Astrocyte (in vitro differentiated cells and primary cell): ENCODE results near the gene MIER1. TPM values are rescaled to one million over a fixed set of nuclear protein-coding genes. Genes with fewer than 3 reads are reported as not detected.

Experiments used
- DNase-seq: peaks from one replicate; pipeline ENCODE4 v3.0.0-alpha.2; 2010; ENCODE audit warnings: low read depth
- FAIRE-seq: peaks from 2 replicates; lab custom pipeline; 2011; peaks lifted over from hg19 to GRCh38; lab: Jason Lieb, UNC
- H2AFZ ChIP-seq: 2 replicates; pipeline ENCODE4 v1.6.0; 2012; ENCODE audit warnings: low read depth, low read length, inconsistent platforms
- H3K27ac ChIP-seq: 2 replicates; pipeline ENCODE4 v1.5.1; 2011; ENCODE audit warnings: low read depth, low read length, inconsistent platforms
- H3K27me3 ChIP-seq: 2 replicates; pipeline ENCODE4 v1.6.0; 2011; ENCODE audit warnings: low read length, inconsistent platforms; ENCODE audit not compliant: insufficient read depth
- H3K36me3 ChIP-seq: 2 replicates; pipeline ENCODE4 v1.5.1; 2011; ENCODE audit warnings: low read length, inconsistent platforms; ENCODE audit not compliant: insufficient read depth
- H3K4me1 ChIP-seq: 2 replicates; pipeline ENCODE4 v1.5.1; 2011; ENCODE audit warnings: low read length, inconsistent platforms; ENCODE audit not compliant: insufficient read depth
- H3K4me2 ChIP-seq: 2 replicates; pipeline ENCODE4 v1.6.0; 2012; ENCODE audit warnings: low read length, inconsistent platforms
- H3K4me3 ChIP-seq: 2 replicates; pipeline ENCODE4 v1.5.1; 2011; ENCODE audit warnings: low read depth, mild to moderate bottlenecking, low read length, inconsistent platforms; ENCODE audit not compliant: insufficient read depth
- H3K79me2 ChIP-seq: 2 replicates; pipeline ENCODE4 v1.6.0; 2012; ENCODE audit warnings: mild to moderate bottlenecking, low read length, inconsistent platforms; ENCODE audit not compliant: insufficient read depth
- H3K9ac ChIP-seq: 2 replicates; pipeline ENCODE4 v1.6.0; 2012; ENCODE audit warnings: mild to moderate bottlenecking, low read length, inconsistent platforms
- H3K9me3 ChIP-seq: 2 replicates; pipeline ENCODE4 v1.5.1; 2012; ENCODE audit warnings: low read depth, mild to moderate bottlenecking, low read length, inconsistent platforms; ENCODE audit not compliant: insufficient read depth
- H4K20me1 ChIP-seq: 2 replicates; pipeline ENCODE4 v1.6.0; 2012; ENCODE audit warnings: low read length, inconsistent platforms; ENCODE audit not compliant: insufficient read depth
- H3K27ac Mint-ChIP-seq: one replicate; pipeline ENCODE4 v1.8.0; 2021; ENCODE audit warnings: mild to moderate bottlenecking, mixed read lengths; ENCODE audit not compliant: unreplicated experiment
- H3K27me3 Mint-ChIP-seq: one replicate; pipeline ENCODE4 v1.8.0; 2021; ENCODE audit warnings: low read depth, mixed read lengths; ENCODE audit not compliant: unreplicated experiment
- H3K36me3 Mint-ChIP-seq: one replicate; pipeline ENCODE4 v1.8.0; 2021; ENCODE audit warnings: low read depth, mixed read lengths; ENCODE audit not compliant: unreplicated experiment
- H3K4me1 Mint-ChIP-seq: one replicate; pipeline ENCODE4 v1.8.0; 2021; ENCODE audit warnings: low read depth, mixed read lengths; ENCODE audit not compliant: unreplicated experiment
- H3K4me3 Mint-ChIP-seq: one replicate; pipeline ENCODE4 v1.8.0; 2021; ENCODE audit warnings: mild to moderate bottlenecking, moderate library complexity, mixed read lengths; ENCODE audit not compliant: unreplicated experiment
- H3K9me3 Mint-ChIP-seq: one replicate; pipeline ENCODE4 v1.8.0; 2021; ENCODE audit warnings: mild to moderate bottlenecking, mixed read lengths; ENCODE audit not compliant: unreplicated experiment
- EZH2 ChIP-seq: IDR thresholded peaks from 2 replicates; pipeline ENCODE4 v1.6.1; 2012; ENCODE audit warnings: mild to moderate bottlenecking, low read length, inconsistent platforms; ENCODE audit not compliant: insufficient read depth
- total RNA-seq: library from RNA; stranded (reverse); gene quantifications from 2 replicates; pipeline ENCODE4 v1.2.1, GENCODE V29; 2021
- TF ChIP-seq, protein P1 (sequence below): IDR thresholded peaks from 2 replicates; pipeline ENCODE4 v1.5.1; 2011; ENCODE audit warnings: low read depth, mild to moderate bottlenecking, inconsistent platforms, low read length, moderate library complexity; ENCODE audit not compliant: insufficient read depth

Gene MIER1
- total RNA-seq, 1 donor from 2014 or later = 40.2 TPM

DNA sequence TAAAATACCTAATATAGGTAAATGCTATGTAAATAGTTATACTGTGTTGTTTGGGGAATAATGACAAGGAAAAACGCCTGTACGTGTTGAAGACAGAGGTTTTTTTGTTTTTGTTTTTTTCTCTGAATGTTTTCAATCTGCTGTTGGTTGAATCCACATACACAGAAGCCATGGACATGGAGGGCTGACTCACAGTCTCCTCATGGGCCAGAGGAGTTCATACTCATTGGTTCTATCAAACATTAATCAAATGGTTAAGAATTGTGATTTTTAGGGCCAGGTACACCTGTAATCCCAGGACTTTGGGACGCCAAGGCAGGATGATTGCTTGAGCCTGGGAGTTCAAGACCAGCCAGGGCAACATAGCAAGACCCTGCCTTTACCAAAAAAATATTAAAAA, 20.5 kb downstream of the MIER1 start:
- DNase-seq = no peak

GRCh38 chr1:66947267-66947666, 22.5 kb downstream of the MIER1 start:
- Mint-ChIP-seq H3K9me3 (no peaks in the 10 kb centered on the region), H3K27me3 (no peaks in the 10 kb centered on the region), H3K4me1 (peaks cover 30% of the 10 kb centered on the region), H3K27ac (no peak overlapping the region), H3K4me3 (no peak overlapping the region), H3K36me3 (peaks cover 7% of the 10 kb centered on the region)
- FAIRE-seq (no peak), DNase-seq (no peak)
- Histone ChIP-seq H3K27ac (no peak overlapping the region), H3K36me3 (peaks cover 30% of the 10 kb centered on the region), H3K4me2 (no peak overlapping the region), H2AFZ (no peak overlapping the region), H3K9ac (no peak overlapping the region), H4K20me1 (peaks cover 22% of the 10 kb centered on the region), H3K4me3 (no peak overlapping the region), H3K4me1 (peaks cover 16% of the 10 kb centered on the region), H3K27me3 (no peaks in the 10 kb centered on the region), H3K79me2 (peaks cover 80% of the 10 kb centered on the region), H3K9me3 (no peaks in the 10 kb centered on the region)
- TF ChIP-seq EZH2 = no peak

More for the DNA sequence above, 20.5 kb downstream of the MIER1 start:
- no peak for TF ChIP-seq EZH2
- TF ChIP-seq, protein P1, sequence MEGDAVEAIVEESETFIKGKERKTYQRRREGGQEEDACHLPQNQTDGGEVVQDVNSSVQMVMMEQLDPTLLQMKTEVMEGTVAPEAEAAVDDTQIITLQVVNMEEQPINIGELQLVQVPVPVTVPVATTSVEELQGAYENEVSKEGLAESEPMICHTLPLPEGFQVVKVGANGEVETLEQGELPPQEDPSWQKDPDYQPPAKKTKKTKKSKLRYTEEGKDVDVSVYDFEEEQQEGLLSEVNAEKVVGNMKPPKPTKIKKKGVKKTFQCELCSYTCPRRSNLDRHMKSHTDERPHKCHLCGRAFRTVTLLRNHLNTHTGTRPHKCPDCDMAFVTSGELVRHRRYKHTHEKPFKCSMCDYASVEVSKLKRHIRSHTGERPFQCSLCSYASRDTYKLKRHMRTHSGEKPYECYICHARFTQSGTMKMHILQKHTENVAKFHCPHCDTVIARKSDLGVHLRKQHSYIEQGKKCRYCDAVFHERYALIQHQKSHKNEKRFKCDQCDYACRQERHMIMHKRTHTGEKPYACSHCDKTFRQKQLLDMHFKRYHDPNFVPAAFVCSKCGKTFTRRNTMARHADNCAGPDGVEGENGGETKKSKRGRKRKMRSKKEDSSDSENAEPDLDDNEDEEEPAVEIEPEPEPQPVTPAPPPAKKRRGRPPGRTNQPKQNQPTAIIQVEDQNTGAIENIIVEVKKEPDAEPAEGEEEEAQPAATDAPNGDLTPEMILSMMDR = no peak
- Histone ChIP-seq H2AFZ (no peak overlapping the region), H3K36me3 (peaks cover 27% of the 10 kb centered on the region), H3K4me3 (no peak overlapping the region), H3K9me3 (no peaks in the 10 kb centered on the region), H4K20me1 (peaks cover 14% of the 10 kb centered on the region), H3K9ac (no peak overlapping the region), H3K4me2 (no peak overlapping the region), H3K79me2 (peaks cover 90% of the 10 kb centered on the region), H3K4me1 (peaks cover 16% of the 10 kb centered on the region), H3K27ac (peak overlapping the region; percentile 69), H3K27me3 (no peaks in the 10 kb centered on the region)
- H3K9me3 Mint-ChIP-seq = no peaks in the 10 kb centered on the region
- no peaks in the 10 kb centered on the region for H3K27me3 Mint-ChIP-seq
- no peak for FAIRE-seq
- H3K4me1 Mint-ChIP-seq = peaks cover 22% of the 10 kb centered on the region
- H3K36me3 Mint-ChIP-seq = peaks cover 12% of the 10 kb centered on the region
- H3K4me3 Mint-ChIP-seq = no peak overlapping the region
- H3K27ac Mint-ChIP-seq = peak overlapping the region; percentile 85

GRCh38 chr1:66951513-66951912, 26.7 kb downstream of the MIER1 start:
- Histone ChIP-seq H3K4me1 (no peaks in the 10 kb centered on the region), H4K20me1 (peaks cover 44% of the 10 kb centered on the region), H2AFZ (no peak overlapping the region), H3K9ac (no peak overlapping the region), H3K27ac (peak overlapping the region; percentile 42), H3K36me3 (peaks cover 39% of the 10 kb centered on the region), H3K79me2 (peaks cover 79% of the 10 kb centered on the region), H3K9me3 (no peaks in the 10 kb centered on the region), H3K4me3 (no peak overlapping the region), H3K27me3 (no peaks in the 10 kb centered on the region), H3K4me2 (peak overlapping the region; percentile 46)
- TF ChIP-seq EZH2 = no peak
- TF ChIP-seq, protein P1 = no peak
- no peaks in the 10 kb centered on the region for H3K9me3 Mint-ChIP-seq
- H3K27ac Mint-ChIP-seq = peak overlapping the region; percentile 96
- peak overlapping the region; percentile 0 for H3K4me3 Mint-ChIP-seq
- H3K36me3 Mint-ChIP-seq = peaks cover 10% of the 10 kb centered on the region
- peak; percentile 91 for DNase-seq
- peak; percentile 50 for FAIRE-seq
- peaks cover 18% of the 10 kb centered on the region for H3K4me1 Mint-ChIP-seq
- no peaks in the 10 kb centered on the region for H3K27me3 Mint-ChIP-seq
